Lower leg skin (tissue), 3 donors: ENCODE data around the gene KCTD10.

Experiments
- POLR2A ChIP-seq, 2 donors: fragments of 450-650 bp; IDR thresholded peaks; one replicate each; pipeline ENCODE4 v1.6.1; 2016 to 2017; ENCODE audit warnings: antibody characterized with exemption in 2 of 2, mild to moderate bottlenecking in 1 of 2, moderate library complexity in 1 of 2
- TF ChIP-seq, protein P1 (sequence below), 3 donors: fragments of 450-650 bp; IDR thresholded peaks; one replicate each; pipeline ENCODE4 v1.5.1; 2016; ENCODE audit warnings: antibody characterized with exemption in 3 of 3, mild to moderate bottlenecking in 3 of 3, moderate library complexity in 2 of 3

DNA sequence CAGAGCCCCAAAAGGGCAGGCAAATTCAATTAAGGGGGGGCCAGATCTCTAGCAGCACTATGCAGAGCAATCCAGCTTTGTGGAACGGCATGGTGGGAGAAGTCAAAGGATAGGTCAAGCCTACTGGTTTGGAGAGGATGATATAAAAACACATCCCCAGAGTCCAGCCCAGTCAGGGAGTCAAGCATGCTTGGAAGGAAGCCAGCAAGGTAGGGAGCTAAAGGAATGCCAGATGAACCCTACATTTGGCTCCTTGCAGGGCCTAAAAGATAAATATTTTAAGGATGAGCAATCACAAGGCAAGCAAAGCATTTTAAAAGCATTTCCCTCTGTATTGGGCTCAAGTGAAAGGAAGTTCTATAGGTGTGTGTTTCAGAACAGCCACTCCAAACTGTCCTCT, 21.4 kb downstream of the KCTD10 start:
- TF ChIP-seq POLR2A (IDR thresholded peaks at IDR 0.05), result no peak
- TF ChIP-seq, protein P1, sequence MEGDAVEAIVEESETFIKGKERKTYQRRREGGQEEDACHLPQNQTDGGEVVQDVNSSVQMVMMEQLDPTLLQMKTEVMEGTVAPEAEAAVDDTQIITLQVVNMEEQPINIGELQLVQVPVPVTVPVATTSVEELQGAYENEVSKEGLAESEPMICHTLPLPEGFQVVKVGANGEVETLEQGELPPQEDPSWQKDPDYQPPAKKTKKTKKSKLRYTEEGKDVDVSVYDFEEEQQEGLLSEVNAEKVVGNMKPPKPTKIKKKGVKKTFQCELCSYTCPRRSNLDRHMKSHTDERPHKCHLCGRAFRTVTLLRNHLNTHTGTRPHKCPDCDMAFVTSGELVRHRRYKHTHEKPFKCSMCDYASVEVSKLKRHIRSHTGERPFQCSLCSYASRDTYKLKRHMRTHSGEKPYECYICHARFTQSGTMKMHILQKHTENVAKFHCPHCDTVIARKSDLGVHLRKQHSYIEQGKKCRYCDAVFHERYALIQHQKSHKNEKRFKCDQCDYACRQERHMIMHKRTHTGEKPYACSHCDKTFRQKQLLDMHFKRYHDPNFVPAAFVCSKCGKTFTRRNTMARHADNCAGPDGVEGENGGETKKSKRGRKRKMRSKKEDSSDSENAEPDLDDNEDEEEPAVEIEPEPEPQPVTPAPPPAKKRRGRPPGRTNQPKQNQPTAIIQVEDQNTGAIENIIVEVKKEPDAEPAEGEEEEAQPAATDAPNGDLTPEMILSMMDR (IDR thresholded peaks at IDR 0.05), result no peak
